H9 (cell line): Measurements from ENCODE around the gene MX1. TPM values are rescaled to one million over a fixed set of nuclear protein-coding genes. Genes with fewer than 3 reads are reported as not detected.

ENCODE experiments used
- DNase-seq: peaks from one replicate; pipeline ENCODE4 v3.0.0-alpha.2; 2017
- H2AFZ ChIP-seq: one replicate; pipeline ENCODE4 v1.6.1; 2013; ENCODE audit warnings: mild to moderate bottlenecking, low read length, control low read depth, moderate library complexity
- H2AK5ac ChIP-seq: 2 replicates; pipeline ENCODE4 v1.6.1; 2013; ENCODE audit warnings: low read length, control low read depth, mixed read lengths; ENCODE audit not compliant: insufficient read length
- H2BK120ac ChIP-seq: one replicate; pipeline ENCODE4 v1.6.1; 2013; ENCODE audit warnings: low read depth, mild to moderate bottlenecking, low read length, control low read depth, inconsistent platforms; ENCODE audit not compliant: poor library complexity, severe bottlenecking
- H2BK12ac ChIP-seq: 2 replicates; pipeline ENCODE4 v1.6.1; 2013; ENCODE audit warnings: low read length, control low read depth, mixed read lengths, low read depth; ENCODE audit not compliant: insufficient read length
- H2BK15ac ChIP-seq: 2 replicates; pipeline ENCODE4 v1.6.1; 2013; ENCODE audit warnings: low read depth, low read length, control low read depth
- H2BK20ac ChIP-seq: one replicate; pipeline ENCODE4 v1.6.1; 2013; ENCODE audit warnings: low read depth, mild to moderate bottlenecking, low read length, control low read depth, inconsistent platforms; ENCODE audit not compliant: poor library complexity, severe bottlenecking
- H2BK5ac ChIP-seq: 2 replicates; pipeline ENCODE4 v1.6.1; 2013; ENCODE audit warnings: low read length, control low read depth, mixed read lengths; ENCODE audit not compliant: insufficient read length
- H3K14ac ChIP-seq: 2 replicates; pipeline ENCODE4 v1.6.1; 2013; ENCODE audit warnings: low read length, control low read depth; ENCODE audit not compliant: insufficient read depth
- H3K18ac ChIP-seq: 2 replicates; pipeline ENCODE4 v1.6.1; 2013; ENCODE audit warnings: low read depth, mild to moderate bottlenecking, mixed read lengths, low read length, control low read depth; ENCODE audit not compliant: insufficient read length
- H3K23ac ChIP-seq: 2 replicates; pipeline ENCODE4 v1.6.1; 2013; ENCODE audit warnings: low read length, control low read depth, mixed read lengths, low read depth; ENCODE audit not compliant: insufficient read length
- H3K23me2 ChIP-seq: 2 replicates; pipeline ENCODE4 v1.6.1; 2013; ENCODE audit warnings: low read depth, mild to moderate bottlenecking, mixed read lengths, low read length, control low read depth; ENCODE audit not compliant: insufficient read length, poor library complexity, severe bottlenecking
- H3K27ac ChIP-seq: 2 replicates; pipeline ENCODE4 v1.5.1; 2013; ENCODE audit warnings: low read length, control low read depth, mixed read lengths, low read depth; ENCODE audit not compliant: insufficient read length
- H3K27me3 ChIP-seq: 2 replicates; pipeline ENCODE4 v1.6.1; 2013; ENCODE audit warnings: low read length, control low read depth, inconsistent platforms; ENCODE audit not compliant: insufficient read depth
- H3K4ac ChIP-seq: 2 replicates; pipeline ENCODE4 v1.6.1; 2013; ENCODE audit warnings: low read depth, mild to moderate bottlenecking, control low read depth, inconsistent platforms, low read length, moderate library complexity
- H3K4me1 ChIP-seq: 2 replicates; pipeline ENCODE4 v1.6.1; 2013; ENCODE audit warnings: low read length, control low read depth, inconsistent platforms; ENCODE audit not compliant: insufficient read depth
- H3K4me2 ChIP-seq: 2 replicates; pipeline ENCODE4 v1.6.1; 2013; ENCODE audit warnings: low read length, control low read depth, mixed read lengths; ENCODE audit not compliant: insufficient read length, insufficient read depth
- H3K56ac ChIP-seq: 2 replicates; pipeline ENCODE4 v1.6.1; 2013; ENCODE audit warnings: low read depth, mild to moderate bottlenecking, mixed read lengths, low read length, control low read depth; ENCODE audit not compliant: insufficient read length
- H3K79me1 ChIP-seq: 2 replicates; pipeline ENCODE4 v1.6.1; 2013; ENCODE audit warnings: low read depth, mild to moderate bottlenecking, moderate library complexity, low read length, control low read depth, inconsistent platforms; ENCODE audit not compliant: insufficient read depth, poor library complexity, severe bottlenecking
- H3K79me2 ChIP-seq: 2 replicates; pipeline ENCODE4 v1.6.1; 2013; ENCODE audit warnings: low read length, control low read depth, inconsistent platforms; ENCODE audit not compliant: insufficient read depth
- H3K9ac ChIP-seq: 2 replicates; pipeline ENCODE4 v1.6.1; 2013; ENCODE audit warnings: low read length, control low read depth, mixed read lengths; ENCODE audit not compliant: insufficient read length; ENCODE audit errors: extremely low read depth
- H3K9me3 ChIP-seq: one replicate; pipeline ENCODE4 v1.6.1; 2013; ENCODE audit warnings: low read depth, low read length, inconsistent platforms; ENCODE audit not compliant: control insufficient read depth
- H3T11ph ChIP-seq: one replicate; pipeline ENCODE4 v1.6.1; 2013; ENCODE audit warnings: mild to moderate bottlenecking, low read length, control low read depth, inconsistent platforms
- H4K20me1 ChIP-seq: one replicate; pipeline ENCODE4 v1.6.1; 2013; ENCODE audit not compliant: control insufficient read depth, insufficient read length, insufficient read depth
- H4K5ac ChIP-seq: 2 replicates; pipeline ENCODE4 v1.6.1; 2013; ENCODE audit warnings: low read depth, mild to moderate bottlenecking, mixed read lengths, low read length, control low read depth; ENCODE audit not compliant: insufficient read length
- H4K8ac ChIP-seq: replicated peaks from 2 replicates; pipeline ENCODE4 v1.6.1; 2013; ENCODE audit warnings: low read length, control low read depth, mixed read lengths, low read depth; ENCODE audit not compliant: insufficient read length
- H4K91ac ChIP-seq: 2 replicates; pipeline ENCODE4 v1.6.1; 2013; ENCODE audit warnings: low read depth, mild to moderate bottlenecking, moderate library complexity, mixed read lengths, low read length, control low read depth; ENCODE audit not compliant: insufficient read length
- H3K27ac Mint-ChIP-seq, 3 experiments: 2 replicates in 2 of 3; 3 replicates in 1 of 3; pipeline ENCODE4 v1.8.0; 2020 to 2021; ENCODE audit warnings: mixed read lengths in 3 of 3, mild to moderate bottlenecking in 1 of 3, moderate library complexity in 1 of 3
- H3K27me3 Mint-ChIP-seq: 2 replicates; pipeline ENCODE4 v1.8.0; 2021; ENCODE audit warnings: low read depth, mild to moderate bottlenecking, moderate library complexity, mixed read lengths
- H3K36me3 Mint-ChIP-seq, 3 experiments: 2 replicates in 2 of 3; 3 replicates in 1 of 3; pipeline ENCODE4 v1.8.0; 2020 to 2021; ENCODE audit warnings: low read depth in 3 of 3, mixed read lengths in 3 of 3; ENCODE audit not compliant: insufficient read depth in 1 of 3
- H3K4me1 Mint-ChIP-seq, 2 experiments: 2 replicates each; pipeline ENCODE4 v1.8.0; 2020; ENCODE audit warnings: mixed read lengths in 2 of 2
- H3K4me3 Mint-ChIP-seq, 2 experiments: 2 replicates in 1 of 2; 3 replicates in 1 of 2; pipeline ENCODE4 v1.8.0; 2020 to 2021; ENCODE audit warnings: mild to moderate bottlenecking in 2 of 2, mixed read lengths in 2 of 2, moderate library complexity in 1 of 2
- H3K9me3 Mint-ChIP-seq, 2 experiments: 2 replicates in 1 of 2; 3 replicates in 1 of 2; pipeline ENCODE4 v1.8.0; 2020; ENCODE audit warnings: mild to moderate bottlenecking in 2 of 2, mixed read lengths in 2 of 2, moderate library complexity in 1 of 2
- CTCF ChIP-seq: fragments of 200-600 bp; sonication (generic); conservative IDR thresholded peaks from 3 replicates; pipeline ENCODE4 v1.8.0; 2021; ENCODE audit warnings: antibody characterized with exemption, mild to moderate bottlenecking
- WGBS: extraction: QIAGEN DNeasy Blood & Tissue Kit; methylation state at CpG from one replicate; pipeline ENCODE4 v1.1.7; 2013; ENCODE audit warnings: missing lambda C conversion rate, low lambda C conversion rate, mixed read lengths; ENCODE audit not compliant: insufficient read length; ENCODE audit errors: extremely low coverage; 5-methylcytosine and 5-hydroxymethylcytosine counted together
- total RNA-seq: library from RNA; stranded (reverse); gene quantifications from 2 replicates; pipeline ENCODE4 v1.2.1, GENCODE V29; 2021

The MX1 gene
- total RNA-seq, 1 experiment from 2014 or later: 6.3 TPM

GRCh38 chr21:41500363-41500762 is 74.3 kb downstream of the MX1 start:
- no peaks in the 10 kb centered on the region; the same call in 1 of the 2 replicates for H3K79me2 ChIP-seq
- no peaks in the 10 kb centered on the region for H3K9me3 ChIP-seq
- H4K8ac ChIP-seq: no peak overlapping the region
- WGBS: no CpG with 5 or more reads among the region's 6 CpGs
- no peak overlapping the region for H3K56ac ChIP-seq
- no peak for TF ChIP-seq CTCF
- Mint-ChIP-seq H3K27me3 (peaks cover 7% of the 10 kb centered on the region), H3K9me3 (no peaks in the 10 kb centered on the region), H3K4me1 (peaks cover 32 to 35% of the 10 kb centered on the region in 2 experiments), H3K4me3 (no peak overlapping the region), H3K27ac (no peak overlapping the region), H3K36me3 (no peaks in the 10 kb centered on the region)
- DNase-seq: no peak
- no peak overlapping the region for H2BK120ac ChIP-seq
- H3K4me2 ChIP-seq: no peak overlapping the region
- H2BK20ac ChIP-seq: no peak overlapping the region
- H4K5ac ChIP-seq: no peak overlapping the region
- no peak overlapping the region for H2AFZ ChIP-seq
- H2BK12ac ChIP-seq: no peak overlapping the region
- H3K23me2 ChIP-seq: no peaks in the 10 kb centered on the region
- H4K20me1 ChIP-seq: no peaks in the 10 kb centered on the region
- no peak overlapping the region for H3K14ac ChIP-seq
- no peak overlapping the region for H4K91ac ChIP-seq
- H3K4me1 ChIP-seq: no peaks in the 10 kb centered on the region; the same call in 1 of the 2 replicates
- no peak overlapping the region for H3K18ac ChIP-seq
- no peaks in the 10 kb centered on the region for H3K79me1 ChIP-seq
- no peak overlapping the region for H2BK15ac ChIP-seq
- H3K27ac ChIP-seq: no peak overlapping the region
- H3K9ac ChIP-seq: no peak overlapping the region
- no peak overlapping the region for H3T11ph ChIP-seq
- H2BK5ac ChIP-seq: no peak overlapping the region
- H3K23ac ChIP-seq: no peak overlapping the region
- H2AK5ac ChIP-seq: no peak overlapping the region
- H3K27me3 ChIP-seq: no peaks in the 10 kb centered on the region; the same call in 1 of the 2 replicates
- H3K4ac ChIP-seq: no peak overlapping the region
